GM13977 (cell line): ENCODE measurements around the gene HOXA10.
A peak's percentile ranks its signal among the peaks of the same experiment; 100 is the strongest.

Experiments used
- DNase-seq: peaks from one replicate; pipeline ENCODE4 v3.0.0; 2012; ENCODE audit warnings: low spot score
- CTCF ChIP-seq: IDR thresholded peaks from 2 replicates; pipeline ENCODE4 v1.5.1; 2012; ENCODE audit warnings: mild to moderate bottlenecking, control low read depth; ENCODE audit not compliant: insufficient read depth; ENCODE audit errors: extremely low read depth, missing control alignments
- in situ Hi-C: fragments of 300-500 bp; cut with MboI; formaldehyde crosslinking; loops from one replicate; pipeline ENCODE4 v1.12.0; 2022; ENCODE audit warnings: low sequenced_read_pairs, low pct_unique_long_range_greater_than_20kb, mixed read lengths, inconsistent platforms; ENCODE audit not compliant: unreplicated experiment

Gene HOXA10

GRCh38 chr7:27143023-27143949, 30.8 kb downstream of the HOXA10 start, which contains the start of gene HOXA5:
TSS of gene HOXA5 (minus strand) at chr7:27143681. CDS start at chr7:27143607, 74 bp downstream.
- TF ChIP-seq CTCF = peak; percentile 13
- in situ Hi-C loops = no loop called here
- no peak for DNase-seq

GRCh38 chr7:27142580-27143022, 31.5 kb downstream of the HOXA10 start:
- TF ChIP-seq CTCF = no peak
- DNase-seq = no peak
- in situ Hi-C loops = no loop called here

GRCh38 chr7:27141923-27142579, 32.1 kb downstream of the HOXA10 start:
- no peak for TF ChIP-seq CTCF
- in situ Hi-C loops = no loop called here
- DNase-seq = no peak

- no peak for DNase-seq
- no peak for TF ChIP-seq CTCF
- in situ Hi-C loops = no loop called here
These were observed 32.8 kb downstream of the HOXA10 start for GRCh38 chr7:27141137-27141922.

GRCh38 chr7:27140126-27140857, 33.8 kb downstream of the HOXA10 start:
- DNase-seq = no peak
- in situ Hi-C loops = no loop called here
- TF ChIP-seq CTCF = no peak
